OCI-LY7 (cell line): Measurements from ENCODE around the gene NELL1. TPM values are rescaled to one million over a fixed set of nuclear protein-coding genes. Genes with fewer than 3 reads are reported as not detected.

Source experiments
- BruUV-seq: library from RNA; stranded (reverse); fragments of 400-500 nt; replicated peaks from 2 replicates; lab custom pipeline; 2021; lab: Mats Ljungman, UMichigan
- CTCF ChIA-PET: fragments of 300-600 bp; sonication (Branson Sonifier 250); formaldehyde crosslinking; loops from one replicate; lab custom pipeline; 2022; ENCODE audit warnings: antibody characterized with exemption; ENCODE audit not compliant: unreplicated experiment; lab: Charles Lee
- POLR2A ChIA-PET: fragments of 300-600 bp; sonication (Branson Sonifier 250); formaldehyde crosslinking; loops from one replicate; lab custom pipeline; 2022; ENCODE audit warnings: antibody characterized with exemption; lab: Charles Lee
- DNase-seq: peaks from one replicate; pipeline ENCODE4 v3.0.0-alpha.2; 2015; ENCODE audit warnings: low spot score
- H2AFZ ChIP-seq: fragments of 200-600 bp; sonication (generic), shearing (Covaris generic); 2 replicates; pipeline ENCODE4 v1.6.1; 2014; ENCODE audit warnings: mild to moderate bottlenecking, antibody characterized with exemption, low read length, moderate library complexity
- H3K27ac ChIP-seq: fragments of 200-600 bp; sonication (generic); 2 replicates; pipeline ENCODE4 v1.5.1; 2014; ENCODE audit warnings: mixed run types, low read depth, mild to moderate bottlenecking, moderate library complexity, low read length, inconsistent platforms; ENCODE audit not compliant: poor library complexity, severe bottlenecking
- H3K36me3 ChIP-seq: fragments of 200-600 bp; sonication (generic); 2 replicates; pipeline ENCODE4 v1.6.1; 2014; ENCODE audit warnings: mild to moderate bottlenecking, antibody characterized with exemption, low read length, moderate library complexity, mixed read lengths; ENCODE audit not compliant: insufficient read depth
- H3K4me1 ChIP-seq: fragments of 200-600 bp; sonication (generic); 2 replicates; pipeline ENCODE4 v1.5.1; 2014; ENCODE audit warnings: mild to moderate bottlenecking, low read length; ENCODE audit not compliant: insufficient read depth, poor library complexity, severe bottlenecking
- H3K4me2 ChIP-seq: fragments of 200-600 bp; sonication (generic); 2 replicates; pipeline ENCODE4 v1.6.1; 2014; ENCODE audit warnings: mild to moderate bottlenecking, low read length
- H3K4me3 ChIP-seq: fragments of 200-600 bp; sonication (generic); 2 replicates; pipeline ENCODE4 v1.5.1; 2014; ENCODE audit warnings: mild to moderate bottlenecking, low read depth, low read length; ENCODE audit not compliant: poor library complexity, severe bottlenecking
- H3K79me2 ChIP-seq: fragments of 200-600 bp; sonication (generic); 2 replicates; pipeline ENCODE4 v1.6.1; 2016; ENCODE audit warnings: low read depth, mild to moderate bottlenecking, low read length, moderate library complexity, mixed read lengths; ENCODE audit not compliant: insufficient read depth
- H3K9me2 ChIP-seq: fragments of 200-600 bp; sonication (generic); 2 replicates; pipeline ENCODE4 v1.6.1; 2016; ENCODE audit warnings: mild to moderate bottlenecking, low read length, mixed read lengths; ENCODE audit not compliant: insufficient read depth
- H3K9me3 ChIP-seq: fragments of 200-600 bp; sonication (generic); 2 replicates; pipeline ENCODE4 v1.6.1; 2014; ENCODE audit warnings: mild to moderate bottlenecking, mixed run types, low read length, mixed read lengths
- H4K20me1 ChIP-seq: fragments of 200-600 bp; sonication (generic); 2 replicates; pipeline ENCODE4 v1.6.1; 2014; ENCODE audit warnings: mild to moderate bottlenecking, antibody characterized with exemption, low read length, moderate library complexity, mixed read lengths; ENCODE audit not compliant: insufficient read depth
- CTCF ChIP-seq: fragments of 200-600 bp; sonication (generic); conservative IDR thresholded peaks from 2 replicates; pipeline ENCODE4 v1.5.1; 2014; ENCODE audit warnings: mild to moderate bottlenecking, antibody characterized with exemption, low read length, moderate library complexity, mixed read lengths
- EZH2phosphoT487 ChIP-seq: fragments of 200-600 bp; sonication (generic); IDR thresholded peaks from 2 replicates; pipeline ENCODE4 v1.6.1; 2018; ENCODE audit warnings: low read depth, borderline replicate concordance, mild to moderate bottlenecking, mixed run types, antibody characterized with exemption, low read length, moderate library complexity, mixed read lengths
- intact Hi-C: fragments of 100-400 bp; cut with micrococcal nuclease; formaldehyde crosslinking; loops from one replicate; pipeline ENCODE4 v1.10.0; 2022; ENCODE audit not compliant: unreplicated experiment
- total RNA-seq, 2 experiments: library from RNA; depleted of rRNA in 1 of 2; stranded (reverse); fragments of >200 nt in 1 of 2; shearing (Covaris generic) in 1 of 2; gene quantifications; 2 replicates each; pipeline ENCODE4 v1.2.3, GENCODE V29; 2014 to 2022

The NELL1 gene
- total RNA-seq, 2 experiments from 2014 or later = not detected

- no peak for TF ChIP-seq EZH2phosphoT487
- no peak for TF ChIP-seq CTCF
- CTCF ChIA-PET = no interaction called here
These were observed 673.8 kb downstream of the NELL1 start for GRCh38 chr11:21343204-21343603.

DNA sequence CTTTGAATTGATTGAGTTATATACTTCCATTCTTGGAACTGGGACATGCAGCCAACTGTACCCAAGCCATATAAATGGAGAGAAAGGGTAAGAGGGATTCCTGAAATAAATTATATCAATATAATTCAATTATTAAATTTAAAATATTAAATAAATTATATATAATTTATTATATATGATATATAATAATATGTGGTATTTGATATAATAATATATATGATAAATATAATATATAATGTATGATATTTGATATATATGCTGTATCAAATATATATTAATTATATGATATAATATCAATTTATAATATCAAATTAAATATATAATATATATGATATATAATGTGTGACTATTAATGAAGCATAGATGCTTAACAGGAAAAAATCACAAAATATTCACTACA lies 677.0 kb downstream of the NELL1 start:
- Histone ChIP-seq H3K9me3 (no peaks in the 10 kb centered on the region), H3K79me2 (no peaks in the 10 kb centered on the region), H2AFZ (no peak overlapping the region), H3K27ac (no peak overlapping the region), H3K9me2 (no peaks in the 10 kb centered on the region), H3K36me3 (no peaks in the 10 kb centered on the region), H4K20me1 (no peaks in the 10 kb centered on the region), H3K4me2 (no peak overlapping the region), H3K4me1 (no peaks in the 10 kb centered on the region), H3K4me3 (no peak overlapping the region)
- CTCF ChIA-PET = no interaction called here
- no peak for DNase-seq
- intact Hi-C loops = no loop called here
- POLR2A ChIA-PET = no interaction called here
- TF ChIP-seq EZH2phosphoT487 (no peak), CTCF (no peak)
- no TSS peak for BruUV-seq

More at GRCh38 chr11:21343204-21343603, 673.8 kb downstream of the NELL1 start:
- H3K4me3 ChIP-seq = no peak overlapping the region
- BruUV-seq = no TSS peak
- no peaks in the 10 kb centered on the region for H3K4me1 ChIP-seq
- H3K79me2 ChIP-seq = no peaks in the 10 kb centered on the region
- DNase-seq = no peak
- POLR2A ChIA-PET = interaction anchor here (0.9 kb wide), 1 partner anchor 8 kb away, joined by 4 read pairs; no protein-coding TSS in a partner anchor
- no peak overlapping the region for H2AFZ ChIP-seq
- no peak overlapping the region for H3K27ac ChIP-seq
- no peaks in the 10 kb centered on the region for H3K36me3 ChIP-seq
- intact Hi-C loops = no loop called here
- no peaks in the 10 kb centered on the region for H3K9me3 ChIP-seq
- H3K4me2 ChIP-seq = no peak overlapping the region
- H4K20me1 ChIP-seq = no peaks in the 10 kb centered on the region
- H3K9me2 ChIP-seq = no peaks in the 10 kb centered on the region

- Histone ChIP-seq H2AFZ (no peak overlapping the region), H3K4me2 (no peak overlapping the region), H3K79me2 (no peaks in the 10 kb centered on the region), H3K27ac (no peak overlapping the region), H3K4me1 (no peaks in the 10 kb centered on the region), H3K9me3 (no peaks in the 10 kb centered on the region), H4K20me1 (no peaks in the 10 kb centered on the region), H3K4me3 (no peak overlapping the region), H3K9me2 (no peaks in the 10 kb centered on the region), H3K36me3 (no peaks in the 10 kb centered on the region)
- ChIA-PET CTCF (no interaction called here), POLR2A (interaction anchor here (0.9 kb wide), 1 partner anchor 7 kb away, joined by 4 read pairs; no protein-coding TSS in a partner anchor)
- no peak for DNase-seq
- intact Hi-C loops = no loop called here
- no peak for TF ChIP-seq EZH2phosphoT487
- TF ChIP-seq CTCF = no peak
- BruUV-seq = no TSS peak
These were observed 681.2 kb downstream of the NELL1 start for GRCh38 chr11:21350613-21351012.
